ENCODE data around the gene WBP2. TPM values are rescaled to one million over a fixed set of nuclear protein-coding genes. Genes with fewer than 3 reads are reported as not detected.

WBP2 gene
- total and polyA plus RNA-seq, 9 of the 15 experiments (the other 6 are each of a cell fraction or from before 2014, with no cell fraction given), result 2.2 to 74.3 (median 20.0) TPM

- TF ChIP-seq MGA (IDR thresholded peaks at IDR 0.05) (peak; percentile 48; the same call in 1 of the 2 replicates), BCOR (IDR thresholded peaks at IDR 0.05) (peak; percentile 26; the same call in 1 of the 2 replicates), GATAD2A (IDR thresholded peaks at IDR 0.05) (peak; percentile 31; the same call in 1 of the 2 replicates), NCOA6 (IDR thresholded peaks at IDR 0.05) (no peak), PML (IDR thresholded peaks at IDR 0.05; ENCODE audit: low read length) (0 out of 2 replicates have a peak, but pooled peaks have one; percentile 23), ZNF311 (CRISPR knock-in tag; IDR thresholded peaks at IDR 0.05) (no peak), KDM5B (IDR thresholded peaks at IDR 0.05; ENCODE audit: insufficient replicate concordance, low read depth, low read length) (peak; percentile 38), FIP1L1 (IDR thresholded peaks at IDR 0.05; ENCODE audit: low read depth, low read length, poor library complexity, severe bottlenecking) (peak; percentile 43), RNF2 (IDR thresholded peaks at IDR 0.05) (peak; percentile 90), ZBTB8A (IDR thresholded peaks at IDR 0.05; ENCODE audit: partially characterized antibody) (no peak), NFE2 (IDR thresholded peaks at IDR 0.05; ENCODE audit: low read depth) (no peak)
- TF ChIP-seq, protein P1, sequence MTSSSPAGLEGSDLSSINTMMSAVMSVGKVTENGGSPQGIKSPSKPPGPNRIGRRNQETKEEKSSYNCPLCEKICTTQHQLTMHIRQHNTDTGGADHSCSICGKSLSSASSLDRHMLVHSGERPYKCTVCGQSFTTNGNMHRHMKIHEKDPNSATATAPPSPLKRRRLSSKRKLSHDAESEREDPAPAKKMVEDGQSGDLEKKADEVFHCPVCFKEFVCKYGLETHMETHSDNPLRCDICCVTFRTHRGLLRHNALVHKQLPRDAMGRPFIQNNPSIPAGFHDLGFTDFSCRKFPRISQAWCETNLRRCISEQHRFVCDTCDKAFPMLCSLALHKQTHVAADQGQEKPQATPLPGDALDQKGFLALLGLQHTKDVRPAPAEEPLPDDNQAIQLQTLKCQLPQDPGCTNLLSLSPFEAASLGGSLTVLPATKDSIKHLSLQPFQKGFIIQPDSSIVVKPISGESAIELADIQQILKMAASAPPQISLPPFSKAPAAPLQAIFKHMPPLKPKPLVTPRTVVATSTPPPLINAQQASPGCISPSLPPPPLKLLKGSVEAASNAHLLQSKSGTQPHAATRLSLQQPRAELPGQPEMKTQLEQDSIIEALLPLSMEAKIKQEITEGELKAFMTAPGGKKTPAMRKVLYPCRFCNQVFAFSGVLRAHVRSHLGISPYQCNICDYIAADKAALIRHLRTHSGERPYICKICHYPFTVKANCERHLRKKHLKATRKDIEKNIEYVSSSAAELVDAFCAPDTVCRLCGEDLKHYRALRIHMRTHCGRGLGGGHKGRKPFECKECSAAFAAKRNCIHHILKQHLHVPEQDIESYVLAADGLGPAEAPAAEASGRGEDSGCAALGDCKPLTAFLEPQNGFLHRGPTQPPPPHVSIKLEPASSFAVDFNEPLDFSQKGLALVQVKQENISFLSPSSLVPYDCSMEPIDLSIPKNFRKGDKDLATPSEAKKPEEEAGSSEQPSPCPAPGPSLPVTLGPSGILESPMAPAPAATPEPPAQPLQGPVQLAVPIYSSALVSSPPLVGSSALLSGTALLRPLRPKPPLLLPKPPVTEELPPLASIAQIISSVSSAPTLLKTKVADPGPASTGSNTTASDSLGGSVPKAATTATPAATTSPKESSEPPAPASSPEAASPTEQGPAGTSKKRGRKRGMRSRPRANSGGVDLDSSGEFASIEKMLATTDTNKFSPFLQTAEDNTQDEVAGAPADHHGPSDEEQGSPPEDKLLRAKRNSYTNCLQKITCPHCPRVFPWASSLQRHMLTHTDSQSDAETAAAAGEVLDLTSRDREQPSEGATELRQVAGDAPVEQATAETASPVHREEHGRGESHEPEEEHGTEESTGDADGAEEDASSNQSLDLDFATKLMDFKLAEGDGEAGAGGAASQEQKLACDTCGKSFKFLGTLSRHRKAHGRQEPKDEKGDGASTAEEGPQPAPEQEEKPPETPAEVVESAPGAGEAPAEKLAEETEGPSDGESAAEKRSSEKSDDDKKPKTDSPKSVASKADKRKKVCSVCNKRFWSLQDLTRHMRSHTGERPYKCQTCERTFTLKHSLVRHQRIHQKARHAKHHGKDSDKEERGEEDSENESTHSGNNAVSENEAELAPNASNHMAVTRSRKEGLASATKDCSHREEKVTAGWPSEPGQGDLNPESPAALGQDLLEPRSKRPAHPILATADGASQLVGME (CRISPR knock-in tag; IDR thresholded peaks at IDR 0.05), result peak; percentile 85
Observed at GRCh38 chr17:75845058-75845711, 9.9 kb downstream of the WBP2 start (continued).

Measured in K562 (cell line).